Measurements from ENCODE around the gene MRPL33.
"Not testable (repeated sequence)": the region's sequence is repeated elsewhere in the genome, so short reads cannot be mapped to it uniquely, and the experiment has no call there.

The MRPL33 gene

DNA sequence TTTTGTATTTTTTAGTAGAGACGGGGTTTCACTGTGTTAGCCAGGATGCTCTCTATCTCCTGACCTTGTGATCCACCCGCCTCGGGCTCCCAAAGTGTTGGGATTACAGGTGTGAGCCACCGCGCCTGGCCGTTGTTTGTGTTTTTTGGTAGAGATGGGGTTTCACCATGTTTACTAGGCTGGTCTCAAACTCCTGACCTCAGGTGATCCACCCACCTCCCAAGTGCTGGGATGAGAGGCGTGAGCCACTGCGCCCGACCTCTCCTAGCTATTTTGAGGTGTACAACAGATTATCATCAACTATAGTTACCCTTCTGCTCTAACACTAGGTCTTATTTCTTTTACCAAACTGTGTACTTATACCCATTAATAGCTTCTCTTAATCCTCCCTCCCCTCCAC is 28.9 kb upstream of the MRPL33 start:
- no peak for DNase-seq

- DNase-seq, result not testable (repeated sequence)
These were observed 26.0 kb upstream of the MRPL33 start for GRCh38 chr2:27745494-27745893.

- DNase-seq, result no peak
These were observed 25.2 kb upstream of the MRPL33 start for GRCh38 chr2:27746325-27746724.

DNA sequence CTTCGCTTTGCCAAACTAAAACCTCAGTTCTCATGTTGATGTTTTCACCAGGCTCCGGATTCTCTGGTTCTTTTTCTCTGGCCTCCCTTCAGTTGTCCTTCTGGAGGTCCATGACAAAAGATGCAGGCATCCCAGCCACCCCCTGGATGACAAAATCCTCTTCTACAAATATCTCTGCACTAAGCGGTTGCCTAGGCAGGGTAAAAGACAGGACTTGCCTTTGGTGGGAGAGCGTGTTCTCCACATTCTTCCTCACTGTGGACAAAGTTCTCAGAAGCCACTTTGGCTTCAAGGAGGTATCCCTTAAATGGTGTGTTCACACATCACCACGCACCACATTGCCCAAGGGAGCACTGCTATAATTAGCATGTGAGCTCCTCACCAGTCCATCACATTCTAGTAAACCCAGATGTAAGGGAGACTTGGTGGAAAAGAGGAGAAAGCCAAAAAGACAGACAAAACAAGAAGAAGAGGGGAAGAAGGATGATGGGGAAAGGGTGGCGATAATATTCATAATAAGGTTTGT is 23.6 kb upstream of the MRPL33 start:
- no peak for DNase-seq

- DNase-seq, result not testable (repeated sequence)
These were observed 22.5 kb upstream of the MRPL33 start for GRCh38 chr2:27748803-27749554.

DNA sequence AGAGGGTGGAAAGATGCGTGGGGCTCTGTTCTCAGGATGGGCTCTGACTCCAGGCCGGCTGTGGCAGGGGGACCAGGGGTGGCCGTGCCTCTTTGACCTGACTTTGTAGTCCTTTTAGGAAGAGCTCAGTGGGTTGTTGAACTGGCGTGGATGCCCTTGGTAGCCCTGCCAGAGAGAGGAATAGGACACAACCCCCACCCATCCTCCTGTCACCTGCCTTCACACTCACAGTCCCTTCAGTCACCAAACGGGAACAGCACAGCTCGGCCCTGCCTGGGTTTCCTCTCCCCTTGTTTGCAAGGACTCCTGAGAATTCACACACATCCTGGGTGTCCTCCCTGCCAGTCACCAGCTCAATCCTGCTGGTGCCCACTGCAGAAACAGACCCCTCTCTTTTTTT is 20.1 kb upstream of the MRPL33 start:
- DNase-seq, result no peak

DNA sequence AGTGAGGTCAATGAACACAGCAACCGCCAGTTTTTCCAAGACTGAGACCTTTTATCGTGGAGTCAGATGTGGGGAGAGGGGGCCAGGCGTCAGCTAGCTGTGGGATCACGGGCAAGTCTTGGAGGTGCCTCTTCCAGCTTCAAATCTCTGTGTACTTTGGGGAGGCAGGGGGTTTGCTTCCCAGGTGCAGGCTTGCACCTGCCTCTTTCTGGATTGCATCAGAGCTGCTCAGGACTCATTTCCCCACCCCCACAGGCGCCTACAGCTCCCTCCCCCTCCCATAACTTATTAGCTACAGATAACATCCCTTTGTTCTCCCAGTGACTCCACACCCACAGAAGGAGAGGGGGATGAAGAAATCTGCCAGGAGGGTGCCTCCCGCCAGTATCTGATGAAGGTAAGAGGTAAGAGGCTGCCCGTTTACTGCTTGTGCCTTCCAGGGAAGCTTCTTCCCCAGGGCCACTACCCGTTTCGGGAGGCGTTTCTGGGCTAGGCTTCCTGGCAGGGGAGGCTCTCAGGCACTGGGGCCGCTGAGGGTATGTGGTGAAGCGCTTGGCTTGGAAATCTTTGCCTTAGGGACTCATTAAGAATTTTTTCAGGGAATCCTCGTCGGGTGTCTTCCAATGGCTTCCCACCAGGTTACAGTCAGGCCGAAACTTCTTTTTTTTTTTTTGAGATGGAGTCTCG is 18.8 kb upstream of the MRPL33 start:
- peak; percentile 20 for DNase-seq

DNA sequence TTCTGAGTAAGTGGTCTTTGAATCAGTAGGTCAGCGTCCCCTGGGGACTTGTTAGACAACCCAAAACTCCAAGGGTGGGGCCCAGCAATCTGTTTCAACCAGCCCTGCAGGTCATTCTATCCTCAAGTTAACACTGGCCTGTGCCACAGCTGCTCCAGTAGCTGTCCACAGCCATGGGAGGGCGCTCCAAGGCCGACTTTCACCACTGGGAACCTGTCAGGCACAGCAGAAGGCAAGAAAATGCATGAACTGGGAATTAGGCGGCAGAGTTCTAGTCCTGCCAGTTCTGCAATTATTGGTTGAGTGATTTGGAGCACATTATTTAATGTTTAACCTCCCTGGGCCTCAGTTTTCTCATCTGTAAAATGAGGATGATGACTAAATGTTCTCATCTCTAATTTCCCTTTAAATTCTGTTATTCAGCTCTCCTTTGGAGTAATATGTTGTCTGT is 17.4 kb upstream of the MRPL33 start:
- DNase-seq, result peak; percentile 81

DNA sequence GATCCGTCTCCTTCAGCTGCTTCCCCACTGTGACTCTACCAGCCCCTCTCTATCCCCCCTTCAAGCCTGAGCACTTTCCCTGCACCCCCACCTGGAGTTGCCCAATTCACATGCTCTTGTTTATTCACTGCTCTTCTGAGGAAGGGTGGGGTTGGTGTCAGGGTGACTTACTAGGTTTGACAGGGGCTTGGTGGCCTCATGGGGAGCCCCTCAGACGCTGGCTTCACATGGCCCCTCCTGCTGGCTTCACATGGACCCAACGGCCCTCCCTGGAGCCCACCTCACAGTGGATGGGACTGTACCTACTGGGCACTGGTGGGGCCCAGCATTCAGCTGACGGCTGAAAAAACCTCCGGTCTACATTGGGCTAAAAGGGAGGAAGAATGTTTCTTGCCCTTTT is 16.7 kb upstream of the MRPL33 start:
- DNase-seq, result no peak

DNA sequence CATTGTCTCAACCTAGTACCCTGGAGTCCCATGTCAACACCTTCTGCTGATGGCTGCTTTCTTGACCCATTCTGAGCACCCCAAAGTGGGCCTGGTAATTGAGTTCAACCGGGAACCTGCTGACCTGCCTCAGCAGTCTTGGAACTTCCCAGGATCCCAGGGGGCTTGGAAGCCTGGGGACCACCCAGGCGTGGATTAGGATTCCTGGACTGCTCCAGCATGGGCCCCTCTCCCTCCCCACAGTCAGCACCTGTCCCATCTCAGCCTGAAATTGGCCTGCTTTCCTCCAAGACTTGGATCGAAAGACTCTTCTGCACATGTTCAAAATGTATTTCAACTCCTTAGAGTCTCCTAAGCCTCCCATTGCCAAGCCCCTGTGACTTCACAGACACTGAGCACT is 15.4 kb upstream of the MRPL33 start:
- no peak for DNase-seq

DNA sequence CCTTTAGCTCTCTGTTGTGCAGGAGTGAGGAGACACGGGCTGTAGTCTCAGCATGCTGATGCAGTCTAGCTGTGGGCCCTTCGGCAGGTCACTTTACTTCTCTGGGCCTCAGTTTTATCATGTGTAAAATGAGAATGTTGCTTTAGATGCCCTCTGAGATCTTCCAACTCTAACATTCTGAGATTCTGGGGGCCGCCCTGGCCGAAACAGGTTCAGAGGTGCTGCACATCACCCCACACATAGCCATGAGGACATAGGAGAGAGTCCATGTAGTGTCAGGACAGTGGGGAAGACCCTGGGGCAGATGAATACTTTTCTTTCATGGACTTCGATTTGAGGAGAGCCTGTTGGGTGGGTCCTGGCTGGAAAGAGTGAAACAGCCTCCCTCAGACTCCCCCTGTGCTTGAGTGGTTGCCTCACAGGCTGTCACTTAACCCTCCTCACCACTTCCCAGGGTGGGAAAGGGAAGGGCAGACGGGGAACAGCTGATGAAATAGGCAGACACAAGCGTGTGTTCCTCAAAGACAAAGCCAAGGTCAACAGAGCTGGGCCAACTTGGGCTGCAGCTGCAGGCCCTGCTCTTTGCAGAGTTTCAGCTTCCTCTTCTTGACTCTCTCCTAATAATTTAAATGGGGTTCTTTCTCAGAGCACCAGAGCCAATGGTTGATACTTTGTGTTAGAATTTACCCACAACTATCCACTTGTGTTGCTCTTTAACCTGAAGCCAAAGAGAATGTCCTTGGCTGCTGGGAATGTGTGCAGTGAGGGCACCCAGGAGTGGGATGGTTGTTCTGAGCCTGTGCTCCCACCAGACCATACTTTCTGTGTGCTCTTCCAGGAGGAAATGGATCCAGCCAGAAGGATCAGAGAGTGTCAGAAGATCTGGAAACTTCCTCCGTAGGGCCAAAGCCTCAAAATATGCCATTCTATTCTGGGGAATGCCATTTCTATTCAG is 14.7 kb upstream of the MRPL33 start:
- no peak for DNase-seq

GRCh38 chr2:27762951-27763906 is 8.3 kb upstream of the MRPL33 start:
- DNase-seq, result no peak

DNA sequence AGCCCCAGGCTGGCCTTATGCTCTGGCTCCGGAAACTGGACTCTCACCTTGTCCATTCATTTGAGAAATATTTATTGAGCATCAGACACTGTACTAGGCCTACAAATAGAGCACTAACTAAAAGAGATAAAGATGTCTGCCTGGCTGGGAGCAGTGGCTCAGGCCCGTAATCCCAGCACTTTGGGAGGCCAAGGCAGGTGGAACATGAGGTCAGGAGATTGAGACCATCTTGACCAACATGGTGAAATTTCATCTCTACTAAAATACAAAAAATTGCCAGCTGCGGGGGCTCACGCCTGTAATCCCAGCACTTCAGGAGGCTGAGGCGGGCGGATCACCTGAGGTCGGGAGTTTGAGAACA is 7.6 kb upstream of the MRPL33 start:
- no peak for DNase-seq

- not testable (repeated sequence) for DNase-seq
These were observed 7.0 kb upstream of the MRPL33 start for GRCh38 chr2:27764526-27764925.

- no peak for DNase-seq
These were observed 5.8 kb upstream of the MRPL33 start for GRCh38 chr2:27765621-27766286.

DNA sequence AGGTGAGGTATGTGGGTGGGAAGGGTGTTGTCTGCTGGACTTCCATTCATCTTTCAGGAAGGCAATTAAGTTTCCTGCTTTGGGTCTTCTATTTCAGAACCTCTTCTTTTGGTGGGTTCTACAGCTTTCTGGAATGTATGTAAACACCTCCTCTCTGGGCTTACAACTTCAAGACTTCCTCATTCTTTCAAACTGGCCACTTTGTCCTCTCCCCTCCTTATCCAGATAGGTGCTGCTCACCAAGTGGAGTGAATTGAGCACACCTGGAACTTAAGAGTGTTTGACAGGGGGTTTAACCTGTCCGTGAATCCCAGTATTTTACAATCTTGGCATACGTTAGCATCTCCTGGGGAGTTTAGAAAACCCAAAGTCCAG is 5.2 kb upstream of the MRPL33 start:
- DNase-seq, result no peak

- no peak for DNase-seq
These were observed 344 bp upstream of the MRPL33 start for GRCh38 chr2:27771202-27771547.

DNA sequence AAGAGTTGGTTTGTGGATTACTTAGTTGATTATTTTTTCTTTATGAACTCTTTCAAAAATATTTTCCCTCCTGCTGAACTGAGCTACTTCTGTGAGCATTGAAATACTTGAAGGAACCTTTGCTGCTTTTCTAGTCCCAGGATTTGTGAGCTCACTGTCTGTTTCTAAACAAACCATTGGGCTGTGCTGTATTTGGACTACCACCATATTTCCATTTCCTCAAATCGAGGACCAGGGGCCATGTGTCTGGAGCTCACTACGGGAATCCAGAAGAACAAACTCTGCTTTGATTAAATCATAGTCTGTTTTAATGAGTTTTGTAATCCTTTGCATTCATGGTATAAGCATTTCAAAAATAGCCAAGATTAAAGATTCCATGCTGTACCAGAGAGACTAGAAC is 1.3 kb downstream of the MRPL33 start:
- no peak for DNase-seq

- no peak for DNase-seq
These were observed 2.4 kb downstream of the MRPL33 start for GRCh38 chr2:27773959-27774358.

- no peak for DNase-seq
These were observed 4.6 kb downstream of the MRPL33 start for GRCh38 chr2:27776097-27776496.

- no peak for DNase-seq
These were observed 5.2 kb downstream of the MRPL33 start for GRCh38 chr2:27776696-27777095.
